IMR-90 (cell line): ENCODE data around the gene IL2RG. TPM values are rescaled to one million over a fixed set of nuclear protein-coding genes. Genes with fewer than 3 reads are reported as not detected.

ENCODE experiments used
- ATAC-seq: fragments of 200-7000 bp; cut with Tn5 transposase; 2 replicates; pipeline ENCODE4 v1.9.1; 2020; ENCODE audit warnings: low read depth, mild to moderate bottlenecking, moderate library complexity
- BruUV-seq: library from RNA; stranded (reverse); fragments of 400-500 nt; replicated peaks from 2 replicates; lab custom pipeline; 2021; lab: Mats Ljungman, UMichigan
- CTCF ChIA-PET: fragments of 300-600 bp; formaldehyde crosslinking; extraction: SDS; loops from one replicate; lab custom pipeline; 2021; ENCODE audit warnings: antibody characterized with exemption; lab: Yijun Ruan, JAX
- POLR2A ChIA-PET: fragments of 300-600 bp; sonication (Branson Sonifier 250); formaldehyde crosslinking; loops from one replicate; lab custom pipeline; 2022; ENCODE audit warnings: antibody characterized with exemption; ENCODE audit not compliant: unreplicated experiment; lab: Charles Lee
- DNase-seq: peaks from one replicate; pipeline ENCODE4 v3.0.0; 2013
- H2AFZ ChIP-seq: replicated peaks from 2 replicates; pipeline ENCODE3; 2013; ENCODE audit warnings: low read length, mild to moderate bottlenecking; ENCODE audit not compliant: poor library complexity
- H2AK5ac ChIP-seq: 2 replicates; pipeline ENCODE4 v1.6.1; 2013; ENCODE audit warnings: low read depth, low read length, inconsistent platforms
- H2AK9ac ChIP-seq: replicated peaks from 2 replicates; pipeline ENCODE3; 2013; ENCODE audit warnings: mild to moderate bottlenecking, low read depth, low read length, moderate library complexity; ENCODE audit not compliant: poor library complexity
- H2BK120ac ChIP-seq: 2 replicates; pipeline ENCODE4 v1.6.1; 2013; ENCODE audit warnings: low read depth, low read length, inconsistent platforms
- H2BK15ac ChIP-seq: 3 replicates; pipeline ENCODE4 v1.6.1; 2013; ENCODE audit warnings: low read depth, low read length, inconsistent platforms
- H2BK20ac ChIP-seq: 2 replicates; pipeline ENCODE4 v1.6.1; 2013; ENCODE audit warnings: low read depth, mild to moderate bottlenecking, inconsistent platforms, low read length, moderate library complexity
- H2BK5ac ChIP-seq: 2 replicates; pipeline ENCODE4 v1.6.1; 2013; ENCODE audit warnings: mild to moderate bottlenecking, low read depth, low read length, inconsistent platforms; ENCODE audit not compliant: poor library complexity, severe bottlenecking
- H3K14ac ChIP-seq: replicated peaks from 2 replicates; pipeline ENCODE4 v1.6.1; 2013; ENCODE audit warnings: low read depth, low read length, inconsistent platforms
- H3K18ac ChIP-seq: 2 replicates; pipeline ENCODE4 v1.6.1; 2013; ENCODE audit warnings: low read depth, low read length, control low read depth
- H3K23ac ChIP-seq: 2 replicates; pipeline ENCODE4 v1.6.1; 2013; ENCODE audit warnings: low read depth, low read length, inconsistent platforms
- H3K27ac ChIP-seq: 2 replicates; pipeline ENCODE4 v1.5.1; 2013; ENCODE audit warnings: mild to moderate bottlenecking, control low read depth, low read length; ENCODE audit not compliant: insufficient read depth
- H3K27me3 ChIP-seq: 2 replicates; pipeline ENCODE4 v1.6.1; 2013; ENCODE audit warnings: low read length; ENCODE audit not compliant: control insufficient read depth, insufficient read depth
- H3K36me3 ChIP-seq: 2 replicates; pipeline ENCODE4 v1.6.1; 2013; ENCODE audit warnings: low read length, mixed read lengths; ENCODE audit not compliant: control insufficient read depth, insufficient read depth
- H3K4ac ChIP-seq: 2 replicates; pipeline ENCODE4 v1.6.1; 2013; ENCODE audit warnings: low read depth, low read length, inconsistent platforms
- H3K4me1 ChIP-seq: 2 replicates; pipeline ENCODE4 v1.6.1; 2013; ENCODE audit warnings: low read length, mixed read lengths; ENCODE audit not compliant: control insufficient read depth, insufficient read depth
- H3K4me2 ChIP-seq: 2 replicates; pipeline ENCODE4 v1.6.1; 2013; ENCODE audit warnings: low read depth, mild to moderate bottlenecking, control low read depth, low read length, moderate library complexity
- H3K4me3 ChIP-seq: 2 replicates; pipeline ENCODE4 v1.5.1; 2013; ENCODE audit warnings: low read depth, mild to moderate bottlenecking, control low read depth, low read length, moderate library complexity; ENCODE audit not compliant: insufficient read depth
- H3K56ac ChIP-seq: 2 replicates; pipeline ENCODE4 v1.6.1; 2013; ENCODE audit warnings: low read length, inconsistent platforms; ENCODE audit not compliant: insufficient read depth; ENCODE audit errors: extremely low read depth
- H3K79me1 ChIP-seq, 2 experiments: 2 replicates each; pipeline ENCODE4 v1.6.1; 2013; ENCODE audit warnings: low read length in 2 of 2, inconsistent platforms in 1 of 2, low read depth in 1 of 2
- H3K9ac ChIP-seq: 2 replicates; pipeline ENCODE4 v1.6.1; 2013; ENCODE audit warnings: low read depth, low read length, control low read depth
- H3K9me1 ChIP-seq: 2 replicates; pipeline ENCODE4 v1.6.1; 2013; ENCODE audit warnings: low read length, inconsistent platforms; ENCODE audit not compliant: insufficient read depth
- H3K9me3 ChIP-seq: 2 replicates; pipeline ENCODE4 v1.6.1; 2013; ENCODE audit warnings: low read length; ENCODE audit not compliant: control insufficient read depth, insufficient read depth
- H4K20me1 ChIP-seq: 2 replicates; pipeline ENCODE4 v1.6.1; 2013; ENCODE audit warnings: low read length, inconsistent platforms; ENCODE audit not compliant: insufficient read depth
- H4K5ac ChIP-seq: 2 replicates; pipeline ENCODE4 v1.6.1; 2013; ENCODE audit warnings: mild to moderate bottlenecking, low read depth, low read length, control low read depth
- H4K8ac ChIP-seq, 2 experiments: 2 replicates each; pipeline ENCODE4 v1.6.1; 2013; ENCODE audit warnings: low read depth in 2 of 2, low read length in 2 of 2, control low read depth in 1 of 2, inconsistent platforms in 1 of 2
- H4K91ac ChIP-seq: 2 replicates; pipeline ENCODE4 v1.6.1; 2013; ENCODE audit warnings: low read depth, low read length, inconsistent platforms; ENCODE audit not compliant: insufficient read depth
- BHLHE40 ChIP-seq: fragments of 150-350 bp; IDR thresholded peaks from 2 replicates; pipeline ENCODE4 v1.6.1; 2016; ENCODE audit warnings: mild to moderate bottlenecking, low read depth, low read length
- CHD1 ChIP-seq: IDR thresholded peaks from 2 replicates; pipeline ENCODE4 v1.6.1; 2012; ENCODE audit warnings: low read depth, low read length, improper control_type of control experiment
- FOS ChIP-seq: fragments of 150-350 bp; IDR thresholded peaks from 2 replicates; pipeline ENCODE4 v1.6.1; 2016; ENCODE audit warnings: low read depth, low read length
- MAFK ChIP-seq: IDR thresholded peaks from 2 replicates; pipeline ENCODE4 v1.6.1; 2012; ENCODE audit warnings: low read depth, low read length, improper control_type of control experiment
- MAZ ChIP-seq: IDR thresholded peaks from 2 replicates; pipeline ENCODE4 v1.6.1; 2012; ENCODE audit warnings: low read depth, mild to moderate bottlenecking, low read length, improper control_type of control experiment, moderate library complexity, borderline replicate concordance
- MXI1 ChIP-seq: IDR thresholded peaks from 2 replicates; pipeline ENCODE4 v1.6.1; 2012; ENCODE audit warnings: low read depth, mild to moderate bottlenecking, low read length, moderate library complexity, borderline replicate concordance
- NFE2L2 ChIP-seq: fragments of 150-350 bp; IDR thresholded peaks from 2 replicates; pipeline ENCODE4 v1.6.1; 2016; ENCODE audit warnings: low read depth, mild to moderate bottlenecking, low read length
- POLR2A ChIP-seq: IDR thresholded peaks from 2 replicates; pipeline ENCODE4 v1.6.1; 2012; ENCODE audit warnings: mild to moderate bottlenecking, low read depth, low read length
- RAD21 ChIP-seq: IDR thresholded peaks from 2 replicates; pipeline ENCODE4 v1.6.1; 2012; ENCODE audit warnings: low read length, improper control_type of control experiment
- RFX5 ChIP-seq: IDR thresholded peaks from 2 replicates; pipeline ENCODE4 v1.8.0; 2012; ENCODE audit warnings: low read depth, mild to moderate bottlenecking, low read length, moderate library complexity
- SMC3 ChIP-seq: fragments of 150-350 bp; IDR thresholded peaks from 2 replicates; pipeline ENCODE4 v1.6.1; 2016; ENCODE audit warnings: low read depth, mild to moderate bottlenecking, antibody characterized with exemption, low read length, moderate library complexity
- WGBS, 2 experiments: methylation state at CpG; one replicate each; pipeline versions ENCODE4 v1.1.5 to v1.1.7; 2013; ENCODE audit warnings: missing lambda C conversion rate in 2 of 2; ENCODE audit not compliant: insufficient read length in 1 of 2; ENCODE audit errors: extremely low coverage in 2 of 2; 5-methylcytosine and 5-hydroxymethylcytosine counted together
- dilution Hi-C: fragments of 300-500 bp; cut with HindIII; formaldehyde crosslinking; loops from one replicate; pipeline ENCODE4 v1.14.3; 2018; ENCODE audit warnings: low sequenced_read_pairs; ENCODE audit not compliant: unreplicated experiment
- in situ Hi-C: fragments of 300-500 bp; cut with MboI; formaldehyde crosslinking; loops from 3 replicates; pipeline ENCODE4 v1.14.3; 2019; ENCODE audit warnings: low sequenced_read_pairs, inconsistent platforms, mixed read lengths
- intact Hi-C: fragments of 100-400 bp; cut with micrococcal nuclease; formaldehyde crosslinking; loops from 2 replicates; pipeline ENCODE4 v1.10.0; 2022
- polyA plus RNA-seq, 3 experiments: library from polyadenylated mRNA; depleted of rRNA; stranded (reverse); fragments of >200 nt; gene quantifications; 2 replicates each; pipeline ENCODE4 v1.2.3, GENCODE V29; 2012; ENCODE audit warnings: low replicate concordance in 1 of 3
- total RNA-seq: library from RNA; depleted of rRNA; stranded (reverse); fragments of >200 nt; gene quantifications from 2 replicates; pipeline ENCODE4 v1.2.3, GENCODE V29; 2012
- TF ChIP-seq, protein P1 (sequence below): fragments of 150-350 bp; IDR thresholded peaks from 2 replicates; pipeline ENCODE4 v1.6.1; 2017; ENCODE audit warnings: mild to moderate bottlenecking, antibody characterized with exemption, low read length, low read depth
- TF ChIP-seq, protein P2 (sequence below): fragments of 150-350 bp; IDR thresholded peaks from 2 replicates; pipeline ENCODE4 v1.6.1; 2016; ENCODE audit warnings: low read depth, mild to moderate bottlenecking, low read length, moderate library complexity, borderline replicate concordance
- TF ChIP-seq, protein P3 (sequence below): conservative IDR thresholded peaks from 2 replicates; pipeline ENCODE4 v1.5.1; 2012; ENCODE audit warnings: mild to moderate bottlenecking, low read depth, low read length, improper control_type of control experiment

IL2RG gene
- total and polyA plus RNA-seq, 2 of the 4 experiments (the other 2 are of a cell fraction), result not detected

DNA sequence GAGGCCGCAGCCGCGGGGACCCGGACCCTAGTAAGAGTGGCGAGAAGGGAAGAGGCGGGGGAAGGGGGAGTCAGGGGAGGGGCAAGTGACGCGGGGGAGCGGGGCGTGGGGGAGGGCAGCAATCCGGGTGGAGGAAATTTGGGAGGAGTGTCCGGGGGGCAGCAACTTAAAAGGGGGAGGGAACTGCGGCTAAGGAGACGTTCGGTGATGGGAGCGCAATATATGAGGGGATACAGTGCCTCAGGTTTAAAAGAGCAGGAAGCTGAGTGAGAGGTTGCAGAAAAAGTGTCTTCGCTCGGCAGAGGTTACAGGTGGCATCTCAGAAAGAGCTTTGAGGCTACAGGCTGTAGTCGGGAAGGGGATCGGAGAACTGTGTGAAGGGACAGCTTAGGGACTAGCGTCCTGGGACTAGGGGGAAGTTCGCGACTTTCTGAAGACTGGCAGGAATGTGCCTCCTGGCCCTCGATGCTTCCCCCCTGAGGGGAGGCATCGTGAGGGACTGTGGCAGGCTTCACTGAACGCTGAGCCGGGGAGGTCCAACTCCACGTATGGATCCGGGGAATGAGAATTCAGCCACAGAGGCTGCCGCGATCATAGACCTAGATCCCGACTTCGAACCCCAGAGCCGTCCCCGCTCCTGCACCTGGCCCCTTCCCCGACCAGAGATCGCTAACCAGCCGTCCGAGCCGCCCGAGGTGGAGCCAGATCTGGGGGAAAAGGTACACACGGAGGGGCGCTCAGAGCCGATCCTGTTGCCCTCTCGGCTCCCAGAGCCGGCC is 15.2 kb downstream of the IL2RG start:
- ChIA-PET POLR2A (no interaction called here), CTCF (no interaction called here)
- Histone ChIP-seq H3K14ac (peak overlapping the region; percentile 37; the same call in 1 of the 2 replicates), H2AK9ac (peak overlapping the region; percentile 74), H4K91ac (no peak overlapping the region; the same call in 1 of the 2 replicates), H3K4me1 (no peaks in the 10 kb centered on the region), H4K8ac (peak overlapping the region in 1 of 2 experiments; percentile 23; a peak in 2 of 4 replicates), H3K79me1 (no peaks in the 10 kb centered on the region), H2BK120ac (no peak overlapping the region), H3K23ac (peak overlapping the region; percentile 79), H3K4me2 (peak overlapping the region; percentile 95), H3K36me3 (no peaks in the 10 kb centered on the region), H3K27me3 (peaks cover 21% of the 10 kb centered on the region), H3K27ac (no peak overlapping the region), H2BK15ac (no peak overlapping the region), H3K18ac (no peak overlapping the region), H2BK5ac (no peak overlapping the region), H2AFZ (peak overlapping the region; percentile 91), H3K9me3 (no peaks in the 10 kb centered on the region), H4K20me1 (no peaks in the 10 kb centered on the region), H3K9me1 (no peaks in the 10 kb centered on the region), H4K5ac (no peak overlapping the region; the same call in 1 of the 2 replicates), H3K56ac (no peak overlapping the region), H3K9ac (peak overlapping the region; percentile 63), H2BK20ac (no peak overlapping the region), H2AK5ac (no peak overlapping the region), H3K4me3 (peak overlapping the region; percentile 89), H3K4ac (peak overlapping the region; percentile 35)
- DNase-seq (peak; percentile 30), ATAC-seq (peak; percentile 66)
- dilution Hi-C loops, result no loop called here
- no TSS peak for BruUV-seq
- no peak for TF ChIP-seq NFE2L2
- TF ChIP-seq, protein P1, sequence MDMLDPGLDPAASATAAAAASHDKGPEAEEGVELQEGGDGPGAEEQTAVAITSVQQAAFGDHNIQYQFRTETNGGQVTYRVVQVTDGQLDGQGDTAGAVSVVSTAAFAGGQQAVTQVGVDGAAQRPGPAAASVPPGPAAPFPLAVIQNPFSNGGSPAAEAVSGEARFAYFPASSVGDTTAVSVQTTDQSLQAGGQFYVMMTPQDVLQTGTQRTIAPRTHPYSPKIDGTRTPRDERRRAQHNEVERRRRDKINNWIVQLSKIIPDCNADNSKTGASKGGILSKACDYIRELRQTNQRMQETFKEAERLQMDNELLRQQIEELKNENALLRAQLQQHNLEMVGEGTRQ, result no peak
- TF ChIP-seq RFX5, result no peak
- TF ChIP-seq POLR2A, result no peak
- TF ChIP-seq CHD1, result no peak
- TF ChIP-seq, protein P2, sequence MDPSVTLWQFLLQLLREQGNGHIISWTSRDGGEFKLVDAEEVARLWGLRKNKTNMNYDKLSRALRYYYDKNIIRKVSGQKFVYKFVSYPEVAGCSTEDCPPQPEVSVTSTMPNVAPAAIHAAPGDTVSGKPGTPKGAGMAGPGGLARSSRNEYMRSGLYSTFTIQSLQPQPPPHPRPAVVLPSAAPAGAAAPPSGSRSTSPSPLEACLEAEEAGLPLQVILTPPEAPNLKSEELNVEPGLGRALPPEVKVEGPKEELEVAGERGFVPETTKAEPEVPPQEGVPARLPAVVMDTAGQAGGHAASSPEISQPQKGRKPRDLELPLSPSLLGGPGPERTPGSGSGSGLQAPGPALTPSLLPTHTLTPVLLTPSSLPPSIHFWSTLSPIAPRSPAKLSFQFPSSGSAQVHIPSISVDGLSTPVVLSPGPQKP, result no peak
- TF ChIP-seq MAZ, result no peak
- TF ChIP-seq, protein P3, sequence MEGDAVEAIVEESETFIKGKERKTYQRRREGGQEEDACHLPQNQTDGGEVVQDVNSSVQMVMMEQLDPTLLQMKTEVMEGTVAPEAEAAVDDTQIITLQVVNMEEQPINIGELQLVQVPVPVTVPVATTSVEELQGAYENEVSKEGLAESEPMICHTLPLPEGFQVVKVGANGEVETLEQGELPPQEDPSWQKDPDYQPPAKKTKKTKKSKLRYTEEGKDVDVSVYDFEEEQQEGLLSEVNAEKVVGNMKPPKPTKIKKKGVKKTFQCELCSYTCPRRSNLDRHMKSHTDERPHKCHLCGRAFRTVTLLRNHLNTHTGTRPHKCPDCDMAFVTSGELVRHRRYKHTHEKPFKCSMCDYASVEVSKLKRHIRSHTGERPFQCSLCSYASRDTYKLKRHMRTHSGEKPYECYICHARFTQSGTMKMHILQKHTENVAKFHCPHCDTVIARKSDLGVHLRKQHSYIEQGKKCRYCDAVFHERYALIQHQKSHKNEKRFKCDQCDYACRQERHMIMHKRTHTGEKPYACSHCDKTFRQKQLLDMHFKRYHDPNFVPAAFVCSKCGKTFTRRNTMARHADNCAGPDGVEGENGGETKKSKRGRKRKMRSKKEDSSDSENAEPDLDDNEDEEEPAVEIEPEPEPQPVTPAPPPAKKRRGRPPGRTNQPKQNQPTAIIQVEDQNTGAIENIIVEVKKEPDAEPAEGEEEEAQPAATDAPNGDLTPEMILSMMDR, result no peak
- no peak for TF ChIP-seq MXI1
- TF ChIP-seq SMC3, result no peak
- no peak for TF ChIP-seq MAFK
- no peak for TF ChIP-seq RAD21
- TF ChIP-seq FOS, result no peak
- no peak for TF ChIP-seq BHLHE40
- in situ Hi-C loops, result no loop called here
- intact Hi-C loops, result loop anchor here (1.0 to 2.0 kb wide), 2 partner anchors 27 to 33 kb away; partner anchors contain the start of gene SNX12
- 28% methylated on average over 31 of the region's 46 CpGs; no CpG with 5 or more reads in 1 of the 2 experiments for WGBS, 2 experiments
